ENCODE measurements around the gene ARHGAP31.
"Not testable (repeated sequence)": the region's sequence is repeated elsewhere in the genome, so short reads cannot be mapped to it uniquely, and the experiment has no call there.

ARHGAP31 gene, protein sequence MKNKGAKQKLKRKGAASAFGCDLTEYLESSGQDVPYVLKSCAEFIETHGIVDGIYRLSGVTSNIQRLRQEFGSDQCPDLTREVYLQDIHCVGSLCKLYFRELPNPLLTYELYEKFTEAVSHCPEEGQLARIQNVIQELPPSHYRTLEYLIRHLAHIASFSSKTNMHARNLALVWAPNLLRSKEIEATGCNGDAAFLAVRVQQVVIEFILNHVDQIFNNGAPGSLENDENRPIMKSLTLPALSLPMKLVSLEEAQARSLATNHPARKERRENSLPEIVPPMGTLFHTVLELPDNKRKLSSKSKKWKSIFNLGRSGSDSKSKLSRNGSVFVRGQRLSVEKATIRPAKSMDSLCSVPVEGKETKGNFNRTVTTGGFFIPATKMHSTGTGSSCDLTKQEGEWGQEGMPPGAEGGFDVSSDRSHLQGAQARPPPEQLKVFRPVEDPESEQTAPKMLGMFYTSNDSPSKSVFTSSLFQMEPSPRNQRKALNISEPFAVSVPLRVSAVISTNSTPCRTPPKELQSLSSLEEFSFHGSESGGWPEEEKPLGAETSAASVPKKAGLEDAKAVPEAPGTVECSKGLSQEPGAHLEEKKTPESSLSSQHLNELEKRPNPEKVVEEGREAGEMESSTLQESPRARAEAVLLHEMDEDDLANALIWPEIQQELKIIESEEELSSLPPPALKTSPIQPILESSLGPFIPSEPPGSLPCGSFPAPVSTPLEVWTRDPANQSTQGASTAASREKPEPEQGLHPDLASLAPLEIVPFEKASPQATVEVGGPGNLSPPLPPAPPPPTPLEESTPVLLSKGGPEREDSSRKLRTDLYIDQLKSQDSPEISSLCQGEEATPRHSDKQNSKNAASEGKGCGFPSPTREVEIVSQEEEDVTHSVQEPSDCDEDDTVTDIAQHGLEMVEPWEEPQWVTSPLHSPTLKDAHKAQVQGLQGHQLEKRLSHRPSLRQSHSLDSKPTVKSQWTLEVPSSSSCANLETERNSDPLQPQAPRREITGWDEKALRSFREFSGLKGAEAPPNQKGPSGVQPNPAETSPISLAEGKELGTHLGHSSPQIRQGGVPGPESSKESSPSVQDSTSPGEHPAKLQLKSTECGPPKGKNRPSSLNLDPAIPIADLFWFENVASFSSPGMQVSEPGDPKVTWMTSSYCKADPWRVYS (N-terminal part only)

DNA sequence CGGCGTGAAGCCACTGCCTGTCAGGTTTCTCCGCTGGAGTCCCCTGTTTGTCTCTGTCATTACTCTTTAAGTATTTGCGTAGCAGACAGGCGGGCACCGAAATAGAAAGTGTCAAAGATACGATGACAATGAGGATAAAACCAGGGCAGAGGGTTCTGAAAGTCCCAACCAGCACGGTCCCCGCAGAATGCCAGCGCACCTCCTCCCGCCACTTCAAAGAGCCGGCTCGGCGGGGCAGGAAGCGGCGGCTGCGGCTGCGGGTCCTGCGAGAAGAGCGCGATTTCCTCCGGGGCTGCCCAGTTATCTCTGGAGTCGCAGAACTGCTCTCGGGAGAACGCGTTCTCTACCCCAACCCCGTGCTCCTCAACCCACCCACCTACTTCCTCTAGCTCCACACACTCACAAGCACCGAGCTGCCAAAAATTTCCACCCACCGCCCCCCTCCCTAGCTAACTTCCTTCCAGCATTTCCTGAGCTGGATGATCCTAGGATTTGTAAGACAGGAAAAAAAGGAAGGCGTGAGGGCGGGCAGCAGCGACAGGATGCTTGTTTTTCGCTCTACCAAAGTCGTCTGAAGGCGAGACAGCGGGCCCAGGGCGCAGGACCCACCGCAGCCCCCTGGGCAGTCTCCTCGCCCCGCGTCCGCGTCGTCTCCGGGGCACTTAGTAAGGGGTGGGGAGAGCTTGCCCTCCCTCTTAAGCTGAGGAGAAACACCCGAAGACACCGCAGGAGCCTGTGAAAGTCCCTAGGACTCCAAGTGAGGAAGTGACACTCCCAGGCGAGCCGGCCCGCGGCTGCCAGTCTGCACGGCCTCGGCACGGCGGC, at the start of gene ARHGAP31:
Gene ARHGAP31, plus strand, starts transcription at position 513 of the 825 bp plus-strand sequence. CDS start 522 bp downstream, outside the sequence.
- DNase-seq: no peak

DNA sequence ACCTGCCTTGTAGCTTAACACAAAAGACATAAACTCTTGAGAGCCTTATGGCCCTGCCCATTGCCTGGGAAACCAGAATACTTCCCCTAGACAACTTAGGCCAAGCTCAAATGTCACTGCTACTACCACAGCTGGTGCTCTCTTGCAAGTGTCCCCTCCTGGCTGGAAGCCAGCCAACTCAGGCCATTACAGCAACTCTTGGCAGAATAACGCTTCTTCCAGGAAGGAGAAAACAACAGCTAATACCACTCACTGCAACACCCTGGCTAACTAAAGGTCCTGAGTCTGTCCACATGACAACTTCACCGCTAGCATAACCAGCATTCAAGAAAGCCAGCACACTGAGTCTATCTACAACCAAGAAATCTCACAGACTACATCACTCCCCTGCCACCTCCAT, 48.4 kb upstream of the ARHGAP31 start:
- DNase-seq: no peak

DNA sequence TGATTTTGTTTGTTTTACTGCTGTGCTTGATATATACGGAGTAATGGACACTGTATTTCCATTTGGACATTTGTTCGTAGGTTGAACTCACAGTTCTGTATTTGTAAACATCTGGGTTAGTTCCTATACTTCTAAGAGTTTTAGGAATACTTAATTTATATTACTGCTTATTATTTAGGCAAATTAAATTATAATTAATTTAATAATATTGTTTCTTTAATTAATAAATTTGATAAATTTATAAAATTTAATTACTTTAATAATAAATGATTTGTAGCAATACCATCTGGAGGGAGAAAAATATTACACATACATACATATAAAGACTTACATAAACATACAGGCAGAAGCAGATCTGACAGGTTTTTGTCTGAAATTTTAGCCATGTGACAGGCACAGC, 39.0 kb upstream of the ARHGAP31 start:
- DNase-seq: no peak

DNA sequence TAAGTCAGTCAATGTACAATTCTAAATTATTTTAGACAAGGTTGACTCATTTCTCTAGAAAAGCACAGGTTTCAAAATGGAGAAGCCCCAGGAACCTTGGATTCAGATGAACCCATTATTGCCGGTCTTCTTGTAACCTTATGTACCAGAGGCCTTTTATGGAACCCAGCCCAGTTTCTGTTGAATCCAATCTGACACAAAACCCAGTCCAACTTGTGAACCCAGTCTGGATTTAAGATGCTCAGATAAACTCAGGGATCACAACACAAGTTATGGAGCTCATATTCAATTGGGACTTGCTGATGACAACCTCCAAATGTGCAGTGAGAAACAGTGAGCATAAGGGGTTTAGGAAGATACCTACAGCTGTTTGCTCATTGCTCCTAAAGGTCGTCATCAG, 37.1 kb upstream of the ARHGAP31 start:
- DNase-seq: no peak

DNA sequence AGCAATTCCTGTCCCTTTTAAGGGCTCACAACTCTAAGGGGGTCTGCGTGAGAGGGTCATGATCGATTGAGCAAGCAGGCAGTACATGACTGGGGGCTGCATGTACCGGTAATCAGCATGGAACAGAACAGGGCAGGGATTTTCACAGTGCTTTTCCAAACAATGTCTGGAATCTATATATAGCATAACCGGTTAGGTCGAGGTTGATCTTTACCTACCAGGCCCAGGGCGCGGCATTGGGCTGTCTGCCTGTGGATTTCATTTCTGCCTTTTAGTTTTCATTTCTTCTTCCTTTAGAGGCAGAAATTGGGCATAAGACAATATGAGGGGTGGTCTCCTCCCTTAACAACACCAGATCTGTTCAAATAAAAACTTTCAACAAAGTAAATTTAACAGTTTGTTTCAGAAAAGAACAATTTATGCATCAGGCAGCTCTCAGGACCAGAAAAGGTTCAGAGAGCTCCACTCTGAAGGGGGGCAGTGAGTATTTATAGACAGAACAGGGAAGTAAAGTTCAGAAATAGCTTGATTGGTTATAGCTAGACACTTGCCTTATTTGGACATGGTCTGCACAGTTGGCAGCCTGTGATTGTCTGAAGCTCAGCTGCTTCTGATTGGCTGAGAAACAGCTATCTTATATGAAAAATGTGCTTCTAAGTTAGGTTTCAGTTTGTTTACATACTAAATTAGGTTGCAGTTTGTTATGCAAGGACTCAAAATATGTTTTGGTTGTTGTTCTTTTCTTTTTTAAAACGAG, 36.4 kb upstream of the ARHGAP31 start:
- no peak for DNase-seq

DNA sequence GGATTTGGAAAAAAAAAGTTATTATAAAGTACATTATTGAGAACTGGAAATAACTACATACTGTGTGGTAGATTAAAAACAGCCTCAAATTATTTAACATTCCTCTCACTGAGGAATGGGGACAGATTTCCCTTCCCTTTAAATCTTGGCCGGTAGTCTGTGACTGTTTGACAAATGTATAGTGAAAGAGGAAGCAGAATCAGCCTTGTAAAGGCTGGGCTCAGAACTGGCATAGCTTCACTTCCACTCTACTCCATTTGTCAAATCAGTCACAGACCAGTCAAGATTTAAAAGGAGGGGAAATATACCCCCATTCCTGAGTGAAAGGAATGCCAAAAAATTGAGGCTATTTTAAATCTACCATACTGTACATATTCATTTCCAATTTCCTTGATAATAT, 35.3 kb upstream of the ARHGAP31 start:
- DNase-seq: no peak

DNA sequence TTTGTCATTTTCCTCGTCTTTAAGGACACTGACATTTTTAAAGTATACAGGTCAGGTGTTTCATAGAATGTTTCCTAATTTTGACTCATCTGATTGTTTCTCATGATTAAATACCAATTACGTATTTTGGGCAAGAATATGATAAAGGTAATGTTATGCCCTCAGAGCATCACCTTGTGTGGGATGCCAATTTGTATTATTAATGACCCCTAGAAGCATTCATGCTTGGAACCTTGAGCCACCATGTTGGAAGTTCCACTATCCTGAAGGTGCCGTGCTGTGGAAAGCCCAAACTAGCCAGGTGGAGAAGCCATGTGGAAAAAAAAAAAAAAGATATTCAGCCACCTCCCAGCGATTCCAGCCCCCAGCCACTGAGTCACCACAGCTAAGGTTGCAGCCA, 34.4 kb upstream of the ARHGAP31 start:
- DNase-seq: no peak

DNA sequence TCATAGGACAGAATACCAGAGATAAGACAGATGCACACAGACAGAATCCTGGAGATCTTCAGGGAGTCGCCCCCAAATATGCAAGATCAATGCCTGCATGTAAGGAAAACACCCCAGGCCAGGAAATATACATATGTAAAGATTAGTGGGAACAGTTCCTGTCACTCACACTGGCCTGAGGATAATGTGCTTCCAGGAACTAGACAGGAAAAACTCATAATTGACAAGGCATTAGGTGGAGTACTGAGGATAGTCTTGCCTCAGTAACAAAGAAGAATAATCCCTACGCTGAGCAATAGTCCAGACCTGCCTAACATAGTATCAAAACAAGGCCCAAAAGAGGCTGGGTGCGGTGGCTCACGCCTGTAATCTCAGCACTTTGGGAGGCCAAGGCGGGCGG, 33.1 kb upstream of the ARHGAP31 start:
- DNase-seq: no peak

DNA sequence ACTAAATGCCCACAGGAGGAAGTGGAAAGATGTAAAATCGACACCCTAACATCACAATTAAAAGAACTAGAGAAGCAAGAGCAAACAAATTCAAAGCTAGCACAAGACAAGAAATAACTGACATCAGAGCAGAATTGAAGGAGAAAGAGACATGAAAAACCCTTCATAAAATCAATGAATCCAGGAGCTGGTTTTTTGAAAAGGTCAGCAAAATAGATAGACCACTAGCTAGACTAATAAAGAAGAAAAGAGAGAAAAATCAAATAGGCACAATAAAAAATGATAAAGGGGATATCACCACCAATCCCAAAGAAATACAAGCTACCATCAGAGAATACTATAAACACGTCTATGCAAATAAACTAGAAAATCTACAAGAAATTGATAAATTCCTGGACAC, 24.0 kb upstream of the ARHGAP31 start:
- not testable (repeated sequence) for DNase-seq

DNA sequence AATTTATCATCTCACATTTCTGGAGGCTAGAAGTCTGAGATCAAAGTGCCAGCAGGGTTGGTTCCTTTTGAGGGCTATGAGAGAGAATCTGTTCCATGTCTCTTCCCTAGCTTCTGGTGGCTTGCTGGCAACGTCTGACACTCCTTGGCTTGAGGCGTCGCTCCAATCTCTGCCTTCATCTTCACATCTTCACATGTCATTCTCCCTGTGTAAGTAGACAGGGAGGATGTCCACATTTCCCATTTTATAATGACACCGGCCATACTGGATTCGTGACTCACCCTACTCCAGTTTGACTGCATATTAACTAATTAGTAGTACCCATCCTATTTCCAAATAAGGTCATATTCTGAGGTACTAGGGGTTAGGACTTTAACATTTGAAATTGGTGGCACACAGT, 17.5 kb upstream of the ARHGAP31 start:
- DNase-seq: no peak

DNA sequence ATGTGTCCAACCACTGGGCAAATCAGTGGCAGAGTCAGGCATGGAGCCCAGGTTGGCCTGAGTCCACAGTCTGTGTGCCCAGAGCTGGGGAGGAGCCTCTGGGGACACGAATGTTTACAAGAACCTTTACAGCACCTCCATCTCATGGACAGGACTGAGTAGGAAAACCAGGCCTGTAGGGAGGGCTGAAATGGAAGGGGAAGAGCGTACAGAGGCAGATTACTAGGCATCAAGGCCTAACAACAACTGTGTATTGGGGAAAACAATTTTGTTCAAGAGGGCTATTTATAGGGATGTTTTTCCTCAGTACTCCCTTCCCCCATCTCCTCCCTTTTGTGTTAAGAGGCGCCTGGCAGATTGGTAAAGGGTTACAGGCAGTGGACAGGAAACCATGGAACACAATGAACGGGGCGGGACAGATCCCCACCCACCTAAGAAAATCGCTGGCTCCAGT, 15.1 kb upstream of the ARHGAP31 start:
- DNase-seq: no peak

DNA sequence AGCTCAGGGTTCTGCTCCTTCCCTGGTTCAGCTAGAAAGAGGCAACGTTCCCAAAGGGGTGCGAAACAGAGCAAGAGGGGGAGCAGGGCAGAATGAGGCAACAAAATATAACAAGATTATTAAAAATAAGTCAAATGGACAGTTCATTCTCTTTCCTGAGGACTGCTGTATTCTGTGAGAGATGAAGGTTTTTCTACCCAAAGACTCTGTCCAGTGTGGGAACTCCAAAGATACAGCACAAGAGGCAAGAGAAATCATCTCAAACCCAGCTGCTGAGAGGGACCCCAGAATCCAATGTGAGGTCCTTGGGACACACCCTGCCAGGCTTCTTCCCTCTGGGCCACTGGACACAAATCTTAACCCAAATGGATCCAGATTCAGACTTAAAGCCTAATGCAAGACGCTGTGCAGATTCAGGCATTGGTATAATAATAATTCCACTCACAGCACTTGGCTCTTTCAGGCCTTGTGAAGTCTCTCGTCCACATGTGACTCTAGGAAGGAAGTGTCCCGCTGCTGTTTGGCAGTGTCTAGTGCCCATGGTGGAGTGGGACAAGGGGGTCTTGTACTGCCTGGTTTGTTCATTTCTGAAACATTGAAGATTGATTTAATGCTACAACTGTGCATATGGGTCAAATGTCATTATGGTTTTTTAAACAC, 14.5 kb upstream of the ARHGAP31 start:
- no peak for DNase-seq

DNA sequence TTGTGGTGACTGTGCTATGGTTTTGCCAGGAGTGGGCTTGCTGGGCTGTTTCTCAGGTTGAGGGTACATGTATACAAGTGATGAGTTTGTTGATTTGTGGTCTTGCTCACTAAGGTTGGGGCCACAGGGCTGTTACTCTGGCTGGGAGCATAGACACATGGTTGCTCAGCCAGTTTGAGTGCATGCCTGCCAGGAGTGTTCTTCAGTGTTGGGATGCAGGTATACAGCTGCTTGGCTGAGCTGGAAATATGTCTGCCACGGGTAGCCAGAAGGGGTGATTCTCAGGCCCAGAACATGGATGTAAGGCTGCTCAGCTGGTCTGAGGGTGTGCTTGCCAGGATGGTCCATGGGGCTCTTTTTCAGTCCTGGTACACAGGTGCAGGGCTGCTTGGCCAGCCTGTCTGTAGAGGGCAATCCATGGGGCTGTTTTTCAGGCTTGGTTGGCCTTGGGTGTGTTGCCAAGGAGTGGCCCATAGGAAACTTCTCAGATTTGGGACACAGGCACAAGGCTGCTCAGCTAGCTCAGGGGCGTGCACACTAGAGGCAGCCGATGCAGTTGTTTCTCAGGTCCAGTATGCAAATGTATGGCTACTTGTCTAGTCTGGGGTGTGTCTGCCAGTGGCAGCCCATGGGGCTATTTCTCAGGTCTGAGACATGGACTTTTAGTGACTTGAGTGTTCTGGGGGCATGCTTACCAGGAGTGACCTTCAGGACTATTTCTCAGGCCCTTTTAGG, 5.3 kb upstream of the ARHGAP31 start:
- no peak for DNase-seq

DNA sequence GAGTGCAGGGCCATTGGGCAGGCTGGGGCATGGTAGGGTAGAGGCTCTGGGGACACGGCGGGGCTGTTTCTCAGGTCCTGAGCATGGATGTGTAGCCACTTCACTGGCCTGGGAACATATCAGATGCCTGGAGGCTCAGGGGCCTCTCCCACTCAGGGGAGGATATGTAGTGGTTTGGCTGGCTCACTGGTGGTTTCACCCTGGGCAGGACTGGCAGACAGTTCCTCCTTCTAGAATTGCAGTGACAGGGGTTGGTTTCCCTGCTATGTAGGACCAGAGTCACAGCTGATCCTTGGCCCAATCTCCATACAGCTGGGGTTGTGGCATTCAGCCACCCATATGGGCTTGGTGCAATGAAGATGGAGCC, 4.8 kb upstream of the ARHGAP31 start:
- no peak for DNase-seq

DNA sequence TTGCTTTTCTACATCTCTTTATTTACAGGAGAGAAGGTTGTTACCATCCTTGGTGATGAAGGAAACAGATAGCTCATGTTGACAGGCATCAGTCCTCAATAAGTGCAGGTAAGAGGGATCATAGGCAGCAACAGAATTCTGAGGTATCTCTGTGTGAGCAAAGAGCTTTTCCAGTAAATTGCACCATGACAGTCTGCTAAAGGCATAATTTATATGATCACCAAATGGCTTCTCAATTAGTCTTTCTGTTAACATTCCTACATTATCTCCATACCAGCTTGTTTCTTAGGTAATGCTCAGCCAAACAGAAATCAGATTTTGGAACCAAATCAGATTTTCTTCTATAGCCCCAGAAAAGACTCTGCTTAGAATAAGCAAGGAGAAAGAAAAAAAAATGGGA, 3.6 kb upstream of the ARHGAP31 start:
- no peak for DNase-seq

DNA sequence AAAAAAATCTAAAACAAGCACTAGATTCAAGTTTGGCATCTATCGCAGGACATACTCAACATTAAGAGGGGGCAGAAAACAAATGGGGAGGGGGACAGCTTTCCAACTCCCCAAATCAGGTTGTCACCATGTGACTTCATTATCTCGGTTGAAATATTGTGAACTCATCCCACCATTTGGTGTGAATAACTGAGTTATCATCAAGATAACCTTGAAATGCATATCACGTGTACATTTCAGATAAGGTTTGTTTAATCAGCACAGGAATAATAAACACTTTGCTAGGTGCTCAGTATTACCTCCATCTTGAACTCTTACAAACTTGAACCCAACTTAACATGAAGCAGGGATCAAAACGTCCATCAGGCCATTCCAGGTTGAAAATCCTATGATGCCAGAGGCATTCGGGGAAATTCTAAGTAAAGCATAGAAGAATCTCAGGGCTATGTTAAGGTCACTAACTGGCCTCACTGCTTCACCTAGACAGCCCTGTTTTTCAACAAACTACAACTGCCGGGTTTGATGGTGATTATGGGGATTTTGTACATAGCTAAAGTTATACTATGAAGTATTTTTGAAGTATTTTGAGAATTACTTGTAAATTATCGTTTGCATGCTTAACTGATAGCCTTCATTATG, 3.0 kb upstream of the ARHGAP31 start:
- no peak for DNase-seq

DNA sequence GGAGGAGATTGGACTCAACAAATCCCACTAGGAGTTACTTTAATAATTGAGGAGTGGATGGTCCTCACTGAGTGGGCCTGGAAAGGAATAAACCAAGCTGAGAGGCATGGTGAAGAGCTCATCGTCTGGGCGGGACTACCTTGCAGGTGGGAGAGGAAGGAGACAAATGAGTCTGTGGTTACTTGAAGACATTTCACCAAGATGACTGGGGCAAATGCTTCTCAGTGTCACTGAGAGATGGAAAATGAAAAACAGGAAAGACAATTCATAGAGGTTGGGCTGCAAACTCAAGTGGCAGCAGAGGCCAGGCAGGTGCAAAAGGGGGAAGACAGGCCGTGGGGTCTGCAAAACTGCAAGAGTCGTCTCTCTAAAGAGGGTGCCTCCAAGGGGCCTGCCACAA, 1.5 kb upstream of the ARHGAP31 start:
- no peak for DNase-seq

DNA sequence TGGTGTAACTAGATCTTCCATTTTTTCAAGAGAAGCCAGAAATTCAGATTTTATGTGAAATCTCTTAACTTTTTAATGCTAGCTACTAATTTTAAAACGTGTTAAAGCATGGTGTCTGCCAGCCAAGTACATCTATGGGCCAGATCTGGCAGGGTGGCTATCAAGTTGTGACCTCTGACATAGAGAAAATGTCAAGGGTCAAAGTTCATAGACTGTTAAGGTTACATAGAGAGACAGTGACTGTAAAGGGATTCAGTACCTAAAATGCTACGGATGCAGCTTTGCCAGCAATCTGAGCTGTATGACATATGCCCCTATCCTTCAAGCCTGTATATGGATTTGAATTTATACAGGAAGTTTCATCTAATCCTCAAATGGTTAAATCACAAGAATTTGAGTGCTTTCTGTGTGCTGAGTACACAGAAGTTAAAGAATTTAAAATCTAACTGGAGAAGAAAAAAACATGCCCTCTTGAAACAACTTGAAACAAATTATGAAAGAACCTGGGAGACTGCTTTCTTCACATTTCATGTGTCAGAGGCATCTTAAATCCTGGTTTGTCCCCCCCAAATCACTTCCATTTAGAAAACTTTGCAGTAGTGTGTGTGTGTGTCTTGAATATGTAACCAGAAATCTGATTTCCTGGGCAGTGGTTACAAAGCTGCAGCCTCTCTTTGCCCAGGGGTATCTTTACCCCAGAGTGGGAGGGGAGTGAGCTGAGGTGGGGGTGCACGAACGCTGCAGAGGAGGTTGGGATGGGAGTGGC, 895 bp upstream of the ARHGAP31 start:
- DNase-seq: no peak
